Vagina (tissue), 2 donors: ENCODE measurements around the gene HAGH.

Experiments
- POLR2A ChIP-seq, 2 donors: fragments of 450-650 bp; IDR thresholded peaks; one replicate each; pipeline ENCODE4 v1.6.1; 2017; ENCODE audit warnings: antibody characterized with exemption in 2 of 2, mild to moderate bottlenecking in 2 of 2, moderate library complexity in 2 of 2
- TF ChIP-seq, protein P1 (sequence below), 3 experiments: fragments of 450-650 bp in 2 of 3; fragments of 200-600 bp in 1 of 3; sonication (generic) in 1 of 3; IDR thresholded peaks; one replicate each; pipeline ENCODE4 v1.5.1; 2017 to 2019; ENCODE audit warnings: antibody characterized with exemption in 3 of 3, mild to moderate bottlenecking in 2 of 3, moderate library complexity in 2 of 3

GRCh38 chr16:1828645-1829410, 2.2 kb upstream of the HAGH start:
- TF ChIP-seq, protein P1, sequence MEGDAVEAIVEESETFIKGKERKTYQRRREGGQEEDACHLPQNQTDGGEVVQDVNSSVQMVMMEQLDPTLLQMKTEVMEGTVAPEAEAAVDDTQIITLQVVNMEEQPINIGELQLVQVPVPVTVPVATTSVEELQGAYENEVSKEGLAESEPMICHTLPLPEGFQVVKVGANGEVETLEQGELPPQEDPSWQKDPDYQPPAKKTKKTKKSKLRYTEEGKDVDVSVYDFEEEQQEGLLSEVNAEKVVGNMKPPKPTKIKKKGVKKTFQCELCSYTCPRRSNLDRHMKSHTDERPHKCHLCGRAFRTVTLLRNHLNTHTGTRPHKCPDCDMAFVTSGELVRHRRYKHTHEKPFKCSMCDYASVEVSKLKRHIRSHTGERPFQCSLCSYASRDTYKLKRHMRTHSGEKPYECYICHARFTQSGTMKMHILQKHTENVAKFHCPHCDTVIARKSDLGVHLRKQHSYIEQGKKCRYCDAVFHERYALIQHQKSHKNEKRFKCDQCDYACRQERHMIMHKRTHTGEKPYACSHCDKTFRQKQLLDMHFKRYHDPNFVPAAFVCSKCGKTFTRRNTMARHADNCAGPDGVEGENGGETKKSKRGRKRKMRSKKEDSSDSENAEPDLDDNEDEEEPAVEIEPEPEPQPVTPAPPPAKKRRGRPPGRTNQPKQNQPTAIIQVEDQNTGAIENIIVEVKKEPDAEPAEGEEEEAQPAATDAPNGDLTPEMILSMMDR (IDR thresholded peaks at IDR 0.05): no peak
- TF ChIP-seq POLR2A (IDR thresholded peaks at IDR 0.05): no peak
